Activated CD8-positive, alpha-beta memory T cell treated with anti-CD3 and anti-CD28 coated beads, Interleukin-2, amount 50 U/mL, for 48 hours (primary cell): ENCODE measurements around the gene CFDP1.

ENCODE experiments used
- DNase-seq: peaks from one replicate; pipeline ENCODE4 v3.0.0-alpha.2; 2020

The CFDP1 gene

GRCh38 chr16:75263291-75263962 lies 169.9 kb downstream of the CFDP1 start:
- no peak for DNase-seq

DNA sequence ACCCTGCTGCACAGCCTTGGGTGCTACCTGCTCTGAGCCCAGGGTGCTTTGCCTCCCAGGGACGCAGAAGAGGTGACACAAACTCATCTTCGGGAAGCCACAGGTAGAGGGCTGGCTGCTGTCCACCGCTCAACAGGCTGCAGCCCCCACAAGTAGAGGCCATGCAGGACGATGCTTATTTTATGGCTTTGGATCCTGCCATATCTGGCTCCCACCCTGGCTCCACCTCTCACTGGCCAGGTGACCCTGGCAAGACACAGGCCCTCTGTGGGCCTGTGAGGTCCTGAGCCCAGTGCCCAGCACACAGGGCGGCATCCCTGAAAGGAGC lies 170.5 kb downstream of the CFDP1 start:
- DNase-seq: no peak

- DNase-seq: no peak
Observed at GRCh38 chr16:75262104-75262799, 171.1 kb downstream of the CFDP1 start.

DNA sequence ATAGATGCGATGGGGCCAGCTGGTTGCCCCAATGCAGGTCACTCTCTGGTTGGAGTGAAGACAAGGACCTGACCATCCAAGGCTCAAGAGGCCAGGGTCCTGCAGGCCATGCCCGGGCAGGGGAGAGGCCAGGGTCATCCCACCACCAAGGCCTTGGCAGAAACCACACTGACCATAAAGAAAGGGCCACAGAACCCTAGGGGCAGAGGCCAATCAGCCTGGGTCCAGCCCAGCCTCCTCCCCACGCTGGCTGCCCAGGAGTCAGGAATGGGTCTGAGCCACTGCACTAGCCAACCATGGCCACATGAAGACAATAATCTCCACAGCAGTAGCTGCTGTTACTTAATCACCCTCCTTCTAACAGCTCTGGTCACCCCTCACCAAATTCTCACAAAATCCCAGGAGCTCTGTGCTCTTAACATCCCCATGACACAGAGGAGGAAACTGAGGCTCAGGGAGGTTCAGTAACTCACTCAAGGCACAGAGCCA lies 171.7 kb downstream of the CFDP1 start:
- DNase-seq: no peak

GRCh38 chr16:75260851-75261589 lies 172.3 kb downstream of the CFDP1 start:
- DNase-seq: no peak

DNA sequence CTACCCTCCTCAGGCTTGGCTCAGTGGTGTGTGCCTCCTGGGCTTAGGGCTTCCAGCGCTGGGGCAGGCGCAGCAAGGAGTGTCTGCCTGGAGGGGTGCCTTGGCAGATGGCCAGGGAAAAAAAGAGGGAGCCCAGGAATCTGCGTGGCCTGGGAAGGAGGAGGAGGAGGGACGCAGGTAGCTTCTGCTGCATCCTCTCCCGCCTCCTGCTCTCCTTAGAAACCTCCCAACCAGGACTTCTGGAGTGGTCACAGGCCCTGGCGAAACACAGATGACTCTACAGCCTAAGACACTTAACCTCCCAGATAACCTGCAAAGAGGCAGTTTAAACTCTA lies 174.5 kb downstream of the CFDP1 start:
- no peak for DNase-seq

DNA sequence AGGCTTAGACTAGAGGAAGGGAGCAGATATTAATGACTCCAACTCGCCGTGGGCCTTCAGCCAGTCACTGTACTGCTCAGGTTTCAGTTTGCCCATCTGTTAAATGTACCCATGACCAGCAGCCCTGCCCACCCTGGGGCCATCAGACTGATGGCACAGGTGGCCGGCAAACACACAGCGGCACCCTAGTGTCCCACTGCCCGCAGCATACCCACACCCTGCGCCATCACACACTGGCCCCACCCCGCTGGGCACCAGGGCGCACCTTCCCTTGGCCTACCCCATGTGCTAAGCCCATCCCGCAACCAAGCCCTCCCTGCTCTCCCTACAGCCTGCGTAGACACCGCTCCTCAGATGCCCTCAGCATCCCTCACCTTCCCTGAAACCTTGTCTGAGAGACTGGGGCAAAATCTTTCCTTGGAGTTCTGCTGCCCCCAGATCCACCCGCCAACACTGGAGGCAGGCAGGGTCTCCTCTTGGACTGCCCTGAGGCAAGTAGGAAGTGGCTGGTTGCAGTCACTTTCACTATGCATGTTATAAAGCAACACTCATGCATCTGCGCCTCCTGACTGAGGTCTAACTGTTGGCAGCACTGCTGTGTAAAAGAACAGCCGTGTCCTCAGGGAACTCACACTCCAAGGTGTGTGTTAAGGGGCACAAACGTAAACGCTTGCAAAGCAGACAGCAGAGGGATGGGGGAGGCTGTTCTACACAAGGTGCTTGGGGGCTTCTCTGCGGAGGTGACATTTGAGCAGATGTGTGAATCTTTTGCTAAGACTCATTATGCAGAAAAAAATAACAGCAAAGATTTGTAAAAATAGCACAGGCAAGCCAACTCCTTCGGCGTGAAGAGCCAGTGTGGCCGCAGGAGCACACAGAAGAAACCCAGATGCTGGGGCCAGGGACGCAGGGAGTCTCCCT lies 175.2 kb downstream of the CFDP1 start:
- DNase-seq: no peak

DNA sequence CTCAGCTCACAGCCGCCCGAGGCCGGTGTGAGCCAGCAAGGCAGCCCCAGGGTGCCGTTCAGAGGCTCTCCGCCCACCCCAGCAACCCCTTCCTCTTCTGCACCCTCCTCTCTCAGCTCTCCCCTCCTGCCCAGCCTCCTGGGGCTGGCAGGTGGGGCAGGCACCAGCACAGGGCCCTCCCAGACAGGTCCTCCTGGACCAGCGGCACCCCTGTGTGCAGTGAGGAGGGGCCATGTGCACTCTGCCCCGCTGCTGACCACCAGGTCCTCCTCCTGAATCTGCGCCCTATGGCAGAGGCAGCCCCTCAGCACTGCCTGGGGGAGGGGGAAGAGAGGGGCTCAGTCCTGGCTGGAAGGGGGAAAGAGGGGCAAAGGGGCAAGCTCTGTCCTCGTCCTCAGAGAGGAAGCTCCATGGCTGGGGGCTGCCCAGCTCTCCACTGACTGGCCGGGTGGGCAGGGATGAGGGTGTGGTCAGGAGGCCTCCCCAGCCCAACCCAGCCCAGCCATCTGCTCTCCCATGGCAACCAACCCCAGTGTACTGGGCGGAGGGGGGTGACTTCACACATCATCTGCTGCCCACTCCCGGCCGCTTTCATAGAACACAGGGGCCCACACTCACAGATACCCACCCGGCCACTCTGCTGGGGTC lies 176.5 kb downstream of the CFDP1 start:
- no peak for DNase-seq

DNA sequence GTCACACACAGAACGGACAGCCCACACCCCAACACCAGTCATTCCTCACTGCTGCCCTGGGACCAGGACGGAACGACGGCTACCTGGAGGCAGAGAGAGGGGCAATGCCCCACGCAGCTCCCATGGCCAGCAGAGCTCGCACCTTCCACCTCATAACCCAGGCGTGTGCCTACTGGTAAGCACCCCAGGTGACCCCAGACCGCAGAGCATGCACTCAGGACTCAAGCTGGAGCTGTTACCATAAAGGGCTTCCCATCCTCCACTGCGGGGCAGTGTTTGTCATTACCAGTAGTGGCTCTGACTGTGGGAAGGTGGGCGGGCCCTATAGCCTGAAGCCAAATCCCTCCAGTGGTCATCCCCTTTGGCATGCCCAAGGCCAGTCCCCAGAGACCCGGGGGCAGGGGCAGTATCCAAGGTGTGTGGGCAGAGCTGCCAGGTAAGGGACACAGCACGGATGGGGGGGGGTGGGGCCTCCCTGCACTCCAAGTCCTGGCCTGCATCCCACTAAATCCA lies 177.2 kb downstream of the CFDP1 start:
- no peak for DNase-seq

- no peak for DNase-seq
Observed at GRCh38 chr16:75254359-75254837, 178.9 kb downstream of the CFDP1 start.

- DNase-seq: no peak
Observed at GRCh38 chr16:75252946-75253911, 180.1 kb downstream of the CFDP1 start.

DNA sequence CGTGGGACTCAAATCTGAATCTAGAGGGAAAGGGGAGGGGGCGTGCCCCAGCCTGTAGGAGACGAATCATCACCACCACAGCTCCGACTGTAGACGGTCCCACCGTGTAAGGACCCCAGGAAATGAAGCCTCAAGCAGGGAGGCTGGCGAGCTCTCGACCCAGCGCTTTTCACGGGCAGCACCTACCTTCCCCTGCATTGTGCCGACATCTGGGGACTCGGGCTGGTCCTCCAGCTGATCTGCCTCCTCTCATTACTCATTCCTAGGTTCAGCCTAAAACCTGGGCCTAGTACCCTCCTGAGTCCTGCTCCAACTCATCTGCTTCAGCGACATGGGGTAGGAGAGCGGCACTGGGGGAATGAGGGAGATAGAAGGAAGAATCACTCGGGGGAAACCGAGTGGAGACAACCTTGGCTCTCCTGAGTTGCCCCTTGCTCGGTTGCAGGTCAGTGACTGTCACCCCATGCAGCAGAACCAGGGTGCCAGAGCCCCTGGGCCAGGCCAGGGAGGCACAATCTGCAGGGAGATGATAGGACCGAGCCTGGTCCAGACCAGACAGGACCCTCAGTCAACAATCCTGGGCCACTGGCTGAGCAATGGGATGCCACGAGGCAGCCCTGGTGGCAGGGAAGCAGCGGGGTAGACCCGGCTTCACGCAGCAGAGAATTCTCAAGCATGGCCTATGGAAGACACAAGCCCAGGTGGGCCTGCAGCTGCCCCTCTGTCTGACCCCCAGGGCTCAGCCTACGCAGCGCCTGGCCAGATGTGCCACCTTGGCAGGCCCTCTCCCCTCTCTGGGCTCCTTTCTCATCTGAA lies 181.0 kb downstream of the CFDP1 start:
- DNase-seq: no peak

- DNase-seq: no peak
Observed at GRCh38 chr16:75251280-75252048, 181.8 kb downstream of the CFDP1 start, which contains the start of gene BCAR1. Gene BCAR1 (minus strand): TSS chr16:75251624. CDS start chr16:75251482, 142 bp downstream.

DNA sequence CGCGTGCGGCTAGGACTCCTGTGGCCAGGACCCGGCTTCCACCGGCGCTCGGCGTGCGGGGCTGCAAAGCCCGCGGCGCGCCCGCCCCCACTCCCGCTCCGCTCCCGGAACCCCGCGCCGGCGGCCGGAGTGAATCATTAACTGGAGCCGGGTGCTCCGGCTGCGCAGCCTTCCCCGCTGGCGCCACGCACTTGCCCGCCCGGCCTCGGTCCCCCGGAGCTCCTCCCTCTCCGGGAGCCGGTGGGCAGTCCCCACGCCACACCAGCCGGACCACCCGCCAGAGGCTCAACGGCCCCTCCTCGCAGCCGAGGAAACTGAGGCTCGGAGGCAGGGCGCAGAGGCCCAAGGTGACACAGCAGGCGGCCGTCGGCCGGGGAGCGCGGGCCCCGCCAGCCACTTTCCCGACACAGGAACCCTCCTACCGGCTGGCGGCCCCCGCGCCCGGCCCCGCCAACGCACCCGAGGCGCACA lies 182.5 kb downstream of the CFDP1 start:
- no peak for DNase-seq

DNA sequence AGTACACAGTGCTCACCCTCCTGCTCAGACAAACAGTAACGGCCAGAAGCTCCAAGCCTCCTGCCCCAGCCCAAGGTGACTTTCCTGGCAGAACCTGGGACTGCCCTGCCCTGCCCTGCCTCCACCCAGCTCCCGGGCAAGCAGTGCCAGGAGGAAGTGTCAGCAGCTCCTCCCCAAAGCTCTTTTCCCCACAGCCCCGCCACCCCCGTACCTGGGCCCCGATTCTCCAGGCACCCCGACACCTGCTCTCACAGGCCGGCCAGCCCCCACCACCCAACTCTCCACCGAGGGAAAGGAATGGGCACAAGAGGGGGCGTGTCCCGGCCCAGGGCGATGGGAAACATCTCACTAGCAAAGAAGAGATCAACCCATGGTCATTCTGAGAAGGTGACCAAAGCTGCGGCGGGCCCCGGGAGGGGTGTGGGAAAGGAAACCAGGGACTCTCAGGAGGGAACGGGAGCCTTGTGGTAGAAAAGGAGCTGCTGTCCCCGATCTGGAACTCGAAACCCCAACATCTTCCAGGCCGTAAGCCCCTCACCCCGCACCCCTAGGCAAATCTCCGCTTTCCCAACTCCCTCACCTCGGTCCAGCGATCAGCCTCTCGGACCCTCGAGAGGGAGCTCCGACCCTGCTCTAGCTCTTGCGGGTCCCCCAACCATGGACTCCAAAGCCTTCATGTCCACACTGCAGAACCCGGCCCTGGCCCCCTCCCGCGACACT lies 183.1 kb downstream of the CFDP1 start:
- DNase-seq: no peak

DNA sequence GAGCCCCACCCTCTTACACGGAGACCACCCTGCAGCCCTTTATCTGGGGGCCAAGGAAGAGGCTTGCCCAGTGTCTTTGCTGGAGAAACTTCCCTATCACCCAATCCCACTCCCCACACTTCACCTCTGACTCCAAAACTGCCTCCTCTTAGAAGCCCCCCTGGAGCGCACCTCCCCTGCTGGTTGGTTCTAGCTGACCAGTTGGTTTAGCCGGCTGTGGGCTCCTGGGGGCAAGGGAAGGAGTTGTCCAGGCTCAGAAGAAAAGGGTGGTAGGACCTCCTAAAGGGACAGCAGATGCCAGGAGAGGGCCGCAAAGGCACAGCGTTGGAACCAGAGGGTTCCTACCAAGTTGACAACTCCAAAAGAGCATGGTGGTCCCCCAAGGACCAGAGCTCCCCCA lies 183.9 kb downstream of the CFDP1 start:
- DNase-seq: no peak

GRCh38 chr16:75248536-75249380 lies 184.5 kb downstream of the CFDP1 start:
- DNase-seq: no peak
